ENCODE results near the gene VDAC1.

The VDAC1 gene

DNA sequence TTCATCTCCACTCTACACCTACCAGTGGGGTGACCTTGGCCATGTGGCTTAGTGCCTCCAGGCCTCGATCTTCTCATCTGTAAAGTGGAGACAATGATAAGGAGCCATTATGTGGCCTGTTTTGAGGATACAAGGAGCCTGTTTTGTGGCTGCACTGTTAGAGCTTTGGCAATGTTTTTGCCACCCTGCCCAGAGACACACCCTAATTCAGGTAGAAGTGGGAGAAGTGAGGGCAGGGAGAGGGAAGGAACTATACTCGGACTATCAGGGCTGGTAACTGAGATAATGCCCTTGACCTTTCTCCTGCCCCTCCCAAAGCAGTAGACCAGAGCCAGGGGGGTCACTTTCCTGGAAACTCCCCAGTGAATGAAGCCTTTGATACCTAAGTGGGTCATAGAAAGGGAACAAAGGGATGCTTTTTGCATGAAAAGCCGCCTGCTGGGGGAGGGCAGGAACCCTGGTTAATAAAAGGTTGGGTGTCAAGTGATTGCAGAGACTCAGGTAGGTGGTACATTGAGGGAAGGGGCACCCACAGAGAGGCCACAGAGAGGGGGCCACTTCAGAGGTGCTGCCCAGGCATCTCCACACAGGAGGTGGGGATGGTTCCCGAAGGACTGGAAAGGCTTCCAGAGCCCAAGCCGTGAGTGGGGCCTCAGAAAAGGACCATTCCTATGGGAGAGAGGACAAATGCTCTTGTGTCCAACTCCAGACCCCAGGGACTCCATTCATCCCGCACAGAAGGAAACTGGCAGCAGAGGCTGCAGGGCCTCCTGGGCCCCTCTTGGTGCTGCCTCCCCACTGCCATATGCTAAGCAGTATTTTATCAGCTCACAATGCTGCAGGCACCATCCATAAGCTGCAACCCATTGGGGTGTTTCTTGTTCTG lies 42.3 kb upstream of the VDAC1 start:
- H3K4me3 ChIP-seq (ENCODE audit: low read depth, low read length): no peak overlapping the region
- TF ChIP-seq, protein P1, sequence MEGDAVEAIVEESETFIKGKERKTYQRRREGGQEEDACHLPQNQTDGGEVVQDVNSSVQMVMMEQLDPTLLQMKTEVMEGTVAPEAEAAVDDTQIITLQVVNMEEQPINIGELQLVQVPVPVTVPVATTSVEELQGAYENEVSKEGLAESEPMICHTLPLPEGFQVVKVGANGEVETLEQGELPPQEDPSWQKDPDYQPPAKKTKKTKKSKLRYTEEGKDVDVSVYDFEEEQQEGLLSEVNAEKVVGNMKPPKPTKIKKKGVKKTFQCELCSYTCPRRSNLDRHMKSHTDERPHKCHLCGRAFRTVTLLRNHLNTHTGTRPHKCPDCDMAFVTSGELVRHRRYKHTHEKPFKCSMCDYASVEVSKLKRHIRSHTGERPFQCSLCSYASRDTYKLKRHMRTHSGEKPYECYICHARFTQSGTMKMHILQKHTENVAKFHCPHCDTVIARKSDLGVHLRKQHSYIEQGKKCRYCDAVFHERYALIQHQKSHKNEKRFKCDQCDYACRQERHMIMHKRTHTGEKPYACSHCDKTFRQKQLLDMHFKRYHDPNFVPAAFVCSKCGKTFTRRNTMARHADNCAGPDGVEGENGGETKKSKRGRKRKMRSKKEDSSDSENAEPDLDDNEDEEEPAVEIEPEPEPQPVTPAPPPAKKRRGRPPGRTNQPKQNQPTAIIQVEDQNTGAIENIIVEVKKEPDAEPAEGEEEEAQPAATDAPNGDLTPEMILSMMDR (conservative IDR thresholded peaks at IDR 0.05; ENCODE audit: low read depth, low read length): no peak
- DNase-seq (ENCODE audit: low read depth): no peak

DNA sequence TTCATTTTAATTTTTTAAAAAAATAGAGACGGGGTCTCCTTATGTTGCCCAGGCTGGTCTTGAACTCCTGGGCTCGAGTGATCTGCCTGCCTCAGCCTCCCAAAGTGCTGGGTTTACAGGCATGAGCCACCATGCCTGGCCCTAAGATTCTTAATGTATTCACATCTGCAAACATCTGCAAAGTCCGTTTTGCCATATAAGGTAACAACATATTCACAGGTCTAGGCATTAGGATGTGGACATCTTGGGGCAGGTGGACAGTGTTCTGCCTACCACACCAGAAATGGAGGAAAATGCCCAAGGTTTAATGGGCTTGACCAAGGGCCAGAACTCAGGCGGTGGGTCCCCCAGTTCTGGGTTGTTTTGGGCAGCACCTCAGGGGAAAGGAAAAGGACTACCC lies 41.6 kb upstream of the VDAC1 start:
- no peak overlapping the region for H3K4me3 ChIP-seq (ENCODE audit: low read depth, low read length)
- DNase-seq (ENCODE audit: low read depth): no peak
- TF ChIP-seq, protein P1 (conservative IDR thresholded peaks at IDR 0.05; ENCODE audit: low read depth, low read length): no peak

DNA sequence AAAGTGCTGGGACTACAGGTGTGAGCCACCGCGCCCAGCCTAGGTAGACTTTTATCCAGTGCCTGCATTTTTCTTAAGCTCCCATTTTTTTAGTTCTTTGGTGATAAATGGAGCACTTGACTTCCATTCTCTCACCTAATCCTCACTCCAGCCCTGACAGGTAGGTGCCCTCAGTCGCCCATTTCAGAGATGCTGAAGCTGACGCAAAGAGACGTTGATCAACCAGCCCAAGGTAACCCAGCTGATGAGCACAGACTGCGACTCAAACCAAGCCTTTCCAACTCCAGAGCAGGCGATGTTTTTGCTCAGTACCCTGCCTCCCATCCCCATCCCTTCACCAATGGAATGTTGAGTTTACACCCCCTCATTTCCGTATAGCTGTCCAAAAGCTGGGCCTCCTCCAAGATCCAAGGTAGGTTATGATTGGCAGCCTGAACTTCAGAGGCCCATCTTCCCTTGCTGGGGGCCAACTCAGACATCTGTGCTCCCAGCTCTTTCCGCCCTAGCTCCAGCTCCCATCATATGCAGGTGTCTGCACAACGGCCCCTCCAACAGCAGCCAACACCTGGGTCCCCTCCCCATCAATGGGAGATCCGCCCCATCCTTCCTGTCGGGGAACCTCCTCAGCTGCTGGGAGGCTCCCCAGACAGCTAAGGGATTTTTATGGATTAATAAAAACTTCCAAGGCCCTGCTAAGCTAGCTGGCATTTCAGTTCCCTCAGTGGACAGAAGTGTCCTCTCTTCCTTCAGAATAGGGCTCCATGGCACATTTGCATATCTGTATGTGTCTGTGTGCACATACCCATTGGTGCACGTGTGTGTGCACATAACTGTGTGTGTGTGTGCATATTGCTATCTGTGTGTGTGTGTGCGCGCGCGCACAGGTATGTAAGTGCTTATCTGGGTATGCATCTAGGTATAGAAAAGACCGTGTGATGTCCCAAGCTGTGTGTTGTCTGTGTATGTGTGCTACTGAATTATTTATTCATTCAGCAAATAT lies 39.3 kb upstream of the VDAC1 start:
- H3K4me3 ChIP-seq (ENCODE audit: low read depth, low read length): no peak overlapping the region
- no peak for DNase-seq (ENCODE audit: low read depth)
- TF ChIP-seq, protein P1 (conservative IDR thresholded peaks at IDR 0.05; ENCODE audit: low read depth, low read length): no peak

DNA sequence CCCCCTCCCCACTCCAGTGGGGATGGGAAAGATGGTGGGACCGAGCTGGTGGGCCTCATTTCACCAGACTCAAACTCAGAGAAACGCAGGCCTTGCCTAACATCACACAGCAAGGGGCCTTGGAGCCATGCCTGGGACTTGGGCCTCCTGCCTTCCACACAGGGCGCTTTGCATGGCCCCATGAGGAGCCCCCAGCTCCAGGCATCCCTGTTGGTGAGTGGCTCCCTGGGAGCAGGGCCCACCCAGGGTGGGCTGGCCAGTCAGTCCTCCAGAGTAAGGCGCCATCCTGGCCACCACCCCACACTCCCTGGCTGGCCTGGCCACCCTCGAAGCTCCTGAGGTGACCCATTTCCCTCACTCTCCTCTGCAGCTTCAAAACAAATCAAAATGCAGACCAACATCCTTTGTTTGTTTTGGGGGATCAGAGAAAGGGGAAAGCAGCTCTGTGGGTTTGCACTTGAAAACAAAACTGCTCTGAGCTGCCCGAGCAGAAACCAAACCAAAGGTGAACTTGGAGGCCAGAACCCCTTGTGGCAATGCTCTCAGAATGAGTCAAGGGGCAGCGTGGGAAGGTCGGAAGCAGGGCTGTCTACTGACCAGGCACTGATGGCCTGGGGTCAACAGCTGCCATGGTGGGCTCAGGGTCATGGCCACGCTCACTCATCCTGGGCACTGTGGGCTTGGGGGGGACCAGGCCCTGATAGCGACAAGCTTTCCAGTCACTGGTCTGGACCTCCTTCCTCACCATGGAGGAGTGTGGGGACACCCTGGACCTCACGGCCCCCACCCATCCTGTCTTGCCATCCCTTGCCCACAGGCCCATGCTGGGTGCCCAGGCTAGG lies 37.0 kb upstream of the VDAC1 start:
- no peak overlapping the region for H3K4me3 ChIP-seq (ENCODE audit: low read depth, low read length)
- TF ChIP-seq, protein P1 (conservative IDR thresholded peaks at IDR 0.05; ENCODE audit: low read depth, low read length): no peak
- DNase-seq (ENCODE audit: low read depth): peak; percentile 38

DNA sequence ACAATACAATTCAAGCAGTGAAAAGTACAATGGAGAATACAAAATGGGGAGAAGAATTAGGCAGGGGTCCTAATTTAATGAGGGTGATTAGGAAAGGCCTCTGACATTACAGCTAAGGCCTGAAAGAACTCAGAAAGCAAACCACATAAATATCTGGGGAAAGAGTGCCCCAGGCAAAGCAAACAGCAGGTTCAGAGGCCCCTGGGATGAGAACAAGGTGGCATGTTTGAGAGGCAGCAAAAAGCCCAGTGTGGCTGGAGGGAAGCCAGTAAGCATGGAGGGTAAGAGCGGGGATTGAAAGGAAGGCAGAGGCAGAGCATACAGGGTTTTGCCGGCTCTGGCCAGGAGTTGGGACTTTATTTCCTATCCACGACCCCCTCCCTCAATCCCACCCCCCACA lies 33.4 kb upstream of the VDAC1 start:
- no peak overlapping the region for H3K4me3 ChIP-seq (ENCODE audit: low read depth, low read length)
- DNase-seq (ENCODE audit: low read depth): no peak
- TF ChIP-seq, protein P1 (conservative IDR thresholded peaks at IDR 0.05; ENCODE audit: low read depth, low read length): no peak

DNA sequence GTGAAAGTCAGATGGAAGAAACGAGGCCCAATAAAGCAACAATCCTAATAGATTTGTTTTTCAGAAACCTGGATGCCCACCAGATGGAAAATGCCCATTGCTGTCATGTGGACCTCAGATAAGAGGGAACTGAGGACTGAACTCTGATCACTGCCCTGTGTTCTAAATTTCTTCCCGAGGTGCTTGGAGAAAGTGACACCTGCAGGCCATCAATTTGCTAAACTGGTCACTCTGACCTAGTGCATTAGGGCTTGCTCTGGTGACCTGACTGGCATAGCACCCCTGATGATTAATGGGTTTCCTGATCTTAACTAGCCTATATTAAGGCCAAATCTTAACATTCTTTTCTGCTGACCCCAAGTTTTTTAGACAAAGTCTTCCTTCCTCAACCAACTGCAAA lies 32.4 kb upstream of the VDAC1 start:
- TF ChIP-seq, protein P1 (conservative IDR thresholded peaks at IDR 0.05; ENCODE audit: low read depth, low read length): no peak
- H3K4me3 ChIP-seq (ENCODE audit: low read depth, low read length): no peak overlapping the region

More for the DNA sequence above, 32.4 kb upstream of the VDAC1 start:
- DNase-seq (ENCODE audit: low read depth): no peak
